ENCODE data around the gene PKD1L1. TPM values are rescaled to one million over a fixed set of nuclear protein-coding genes. Genes with fewer than 3 reads are reported as not detected.

PKD1L1 gene
- polyA plus RNA-seq, 6 donors from 2014 or later, result 0.05 to 0.30 (median 0.15) TPM; not detected in 3

DNA sequence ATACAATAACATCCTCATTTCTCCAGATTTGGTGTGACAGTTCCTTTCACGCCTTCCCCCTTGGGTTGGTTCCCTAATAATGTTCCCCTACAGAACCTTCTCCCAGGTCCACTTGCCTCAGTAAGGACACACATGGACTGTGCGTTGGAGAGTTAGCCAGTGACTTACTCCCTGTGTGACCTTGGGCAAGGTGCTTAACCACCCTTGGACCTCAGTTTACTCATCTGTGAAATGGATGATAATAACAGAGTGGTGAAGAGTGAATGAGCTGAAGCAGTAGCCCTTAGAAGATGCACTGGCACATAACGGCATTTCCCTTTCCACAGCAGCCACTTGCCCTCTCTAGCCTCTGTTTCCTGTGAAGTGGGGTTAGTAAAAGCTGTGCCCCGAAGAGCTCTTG, 175.8 kb downstream of the PKD1L1 start:
- ATAC-seq (ENCODE audit: low read depth in 2 of 2), result no peak
- H3K4me1 Mint-ChIP-seq, result peaks cover 7 to 17% (median 8%) of the 10 kb centered on the region in 3 donors
- no peak overlapping the region for H3K4me3 Mint-ChIP-seq
- H3K36me3 Mint-ChIP-seq, result peaks cover 0 to 5% of the 10 kb centered on the region in 2 donors
- no peak overlapping the region for H3K27ac Mint-ChIP-seq
- H3K9me3 Mint-ChIP-seq, result peaks cover 0 to 2% (median 0%) of the 10 kb centered on the region in 7 donors
- H3K27me3 Mint-ChIP-seq, result no peaks in the 10 kb centered on the region
- DNase-seq, result no peak

DNA sequence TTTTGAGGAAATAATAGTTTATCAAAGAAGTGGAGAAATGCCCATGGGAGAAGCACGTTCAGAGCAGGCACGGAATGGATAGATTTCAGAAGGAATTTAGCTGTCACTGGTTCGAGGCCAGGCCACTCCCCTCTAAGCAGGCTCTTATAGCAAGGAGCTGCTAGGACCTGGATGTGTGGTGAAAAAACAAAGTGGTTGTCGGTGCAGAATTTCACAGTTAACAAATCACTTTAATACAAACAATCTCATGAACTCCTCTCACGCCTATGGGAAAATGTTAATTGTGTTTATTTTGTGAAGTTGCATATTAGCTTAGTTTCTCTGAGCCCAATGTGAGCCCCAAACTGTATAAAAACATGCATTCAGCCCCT, 176.3 kb downstream of the PKD1L1 start:
- Mint-ChIP-seq H3K27me3 (no peaks in the 10 kb centered on the region), H3K9me3 (no peaks in the 10 kb centered on the region), H3K36me3 (peaks cover 0 to 5% of the 10 kb centered on the region in 2 donors), H3K4me3 (no peak overlapping the region), H3K27ac (no peak overlapping the region), H3K4me1 (peaks cover 7 to 18% (median 8%) of the 10 kb centered on the region in 3 donors)
- ATAC-seq (ENCODE audit: low read depth in 2 of 2) (no peak), DNase-seq (no peak)

DNA sequence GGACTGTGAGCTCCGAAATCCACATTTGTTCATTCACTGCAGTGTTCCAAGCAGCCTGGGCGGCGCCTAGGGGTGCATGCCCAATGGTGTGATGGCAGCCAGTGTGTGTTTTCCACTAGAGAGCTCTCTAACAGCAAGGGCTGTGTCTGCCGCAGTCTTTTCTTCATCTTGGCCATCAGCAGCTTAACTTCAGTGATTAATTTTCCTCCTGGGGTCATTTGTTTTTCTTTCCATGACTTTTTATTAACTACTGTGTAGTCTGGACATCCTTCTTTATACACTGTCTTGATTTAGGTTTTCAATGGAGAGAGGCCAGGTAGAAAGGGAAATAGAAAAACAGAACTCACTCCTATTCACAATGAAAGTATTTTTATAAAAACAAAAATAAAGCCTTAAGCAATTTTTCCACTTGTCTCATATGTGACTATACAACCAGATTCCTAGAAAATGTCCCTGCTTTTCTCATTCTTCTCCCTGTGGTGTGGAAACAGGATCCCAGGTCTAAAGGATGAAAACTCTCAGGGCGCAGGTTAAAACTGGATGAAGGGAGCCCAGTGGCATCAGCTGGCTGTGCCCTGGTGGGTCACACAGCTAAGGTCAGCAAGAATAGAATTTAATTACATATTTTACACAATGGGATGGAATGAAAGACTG, 176.8 kb downstream of the PKD1L1 start:
- H3K36me3 Mint-ChIP-seq, result peaks cover 0 to 5% of the 10 kb centered on the region in 2 donors
- ATAC-seq (ENCODE audit: low read depth in 2 of 2) (no peak), DNase-seq (no peak)
- H3K27ac Mint-ChIP-seq, result no peak overlapping the region
- H3K9me3 Mint-ChIP-seq, result no peaks in the 10 kb centered on the region
- H3K4me1 Mint-ChIP-seq, result peaks cover 7 to 18% (median 8%) of the 10 kb centered on the region in 3 donors
- H3K27me3 Mint-ChIP-seq, result no peaks in the 10 kb centered on the region
- no peak overlapping the region for H3K4me3 Mint-ChIP-seq

DNA sequence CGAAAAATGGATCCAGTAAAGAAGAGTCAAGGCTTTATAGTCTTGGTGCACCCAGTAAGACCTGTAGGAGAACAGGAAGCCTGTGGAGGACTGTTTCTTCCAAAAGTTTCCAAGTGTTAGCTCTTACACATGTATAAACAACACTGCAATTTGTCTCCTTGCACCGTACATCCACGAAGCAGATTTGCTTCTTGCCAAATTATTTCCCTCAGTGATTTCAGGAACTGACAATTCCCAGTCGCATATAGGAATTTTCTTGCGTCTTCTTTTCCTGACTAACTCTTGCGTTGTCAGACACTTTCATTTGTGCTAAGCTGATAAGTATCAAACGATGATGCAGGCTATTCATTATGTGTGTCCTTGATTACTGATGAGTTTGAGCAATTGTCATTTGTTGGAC, 182.1 kb downstream of the PKD1L1 start:
- no peaks in the 10 kb centered on the region for H3K27me3 Mint-ChIP-seq
- ATAC-seq (ENCODE audit: low read depth in 2 of 2) (no peak), DNase-seq (no peak)
- H3K27ac Mint-ChIP-seq, result peak overlapping the region in 2 of 6 donors; percentile 47 to 65
- H3K36me3 Mint-ChIP-seq, result peaks cover 0 to 5% of the 10 kb centered on the region in 2 donors
- peaks cover 21 to 25% (median 23%) of the 10 kb centered on the region in 3 donors for H3K4me1 Mint-ChIP-seq
- no peak overlapping the region for H3K4me3 Mint-ChIP-seq
- no peaks in the 10 kb centered on the region for H3K9me3 Mint-ChIP-seq

DNA sequence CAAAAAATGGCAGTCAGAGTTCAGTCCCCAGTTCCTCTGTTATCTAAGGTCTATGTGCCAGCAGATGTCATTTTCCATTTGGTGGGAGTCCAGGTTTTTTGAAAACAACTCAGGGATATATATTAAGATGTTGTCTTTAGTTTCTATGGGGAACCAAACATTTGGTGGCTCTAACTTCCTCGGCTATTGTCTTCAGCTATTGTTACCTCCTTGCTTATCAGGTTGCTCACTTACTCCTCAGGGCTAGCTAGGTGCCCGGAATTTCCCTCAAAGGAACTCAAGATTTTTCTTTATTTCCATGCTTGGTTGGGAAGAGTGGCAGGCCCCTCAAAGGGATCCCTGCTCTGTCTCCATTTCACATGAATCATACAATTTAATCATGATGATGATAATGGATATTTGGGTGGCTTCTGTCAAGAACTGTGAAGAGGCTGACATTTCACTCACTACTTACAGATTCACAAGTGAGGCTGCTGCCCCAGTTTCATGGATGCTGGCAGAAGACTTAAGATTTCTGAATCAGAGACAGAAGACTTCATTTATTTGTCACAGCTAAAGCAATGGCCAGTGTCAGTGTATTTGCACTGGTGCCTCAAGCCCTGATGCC, 182.8 kb downstream of the PKD1L1 start:
- H3K4me3 Mint-ChIP-seq, result no peak overlapping the region
- peaks cover 21 to 25% (median 23%) of the 10 kb centered on the region in 3 donors for H3K4me1 Mint-ChIP-seq
- no peak for ATAC-seq (ENCODE audit: low read depth in 2 of 2)
- peaks cover 0 to 5% of the 10 kb centered on the region in 2 donors for H3K36me3 Mint-ChIP-seq
- DNase-seq, result no peak
- no peaks in the 10 kb centered on the region for H3K27me3 Mint-ChIP-seq
- peaks cover 0 to 3% (median 0%) of the 10 kb centered on the region in 7 donors for H3K9me3 Mint-ChIP-seq
- H3K27ac Mint-ChIP-seq, result peak overlapping the region in 3 of 6 donors; percentile 45 to 65 (median 51)

DNA sequence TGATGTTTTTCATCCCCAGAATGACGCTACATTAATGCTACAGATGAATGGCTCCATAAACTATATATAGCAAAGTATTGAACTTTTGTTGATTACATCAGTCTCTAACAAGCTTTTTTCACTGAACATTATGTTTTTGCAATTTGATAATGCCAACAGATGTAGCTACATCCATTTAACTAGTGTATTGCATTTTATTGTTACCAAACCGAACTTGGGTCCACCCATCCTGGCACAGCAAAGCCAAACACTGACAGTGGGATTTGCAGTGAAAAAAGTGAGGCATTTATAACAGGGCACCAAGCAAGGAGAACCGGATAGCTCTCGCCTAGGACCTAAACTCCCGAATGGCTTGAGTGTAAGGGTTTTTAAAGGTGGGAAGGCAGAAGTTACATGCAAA, 183.5 kb downstream of the PKD1L1 start:
- DNase-seq (no peak), ATAC-seq (ENCODE audit: low read depth in 2 of 2) (no peak)
- Mint-ChIP-seq H3K9me3 (peaks cover 0 to 3% (median 0%) of the 10 kb centered on the region in 7 donors), H3K27me3 (no peaks in the 10 kb centered on the region), H3K36me3 (peaks cover 0 to 5% of the 10 kb centered on the region in 2 donors), H3K27ac (peak overlapping the region in 1 of 6 donors; percentile 27), H3K4me1 (peaks cover 21 to 25% (median 23%) of the 10 kb centered on the region in 3 donors), H3K4me3 (no peak overlapping the region)

DNA sequence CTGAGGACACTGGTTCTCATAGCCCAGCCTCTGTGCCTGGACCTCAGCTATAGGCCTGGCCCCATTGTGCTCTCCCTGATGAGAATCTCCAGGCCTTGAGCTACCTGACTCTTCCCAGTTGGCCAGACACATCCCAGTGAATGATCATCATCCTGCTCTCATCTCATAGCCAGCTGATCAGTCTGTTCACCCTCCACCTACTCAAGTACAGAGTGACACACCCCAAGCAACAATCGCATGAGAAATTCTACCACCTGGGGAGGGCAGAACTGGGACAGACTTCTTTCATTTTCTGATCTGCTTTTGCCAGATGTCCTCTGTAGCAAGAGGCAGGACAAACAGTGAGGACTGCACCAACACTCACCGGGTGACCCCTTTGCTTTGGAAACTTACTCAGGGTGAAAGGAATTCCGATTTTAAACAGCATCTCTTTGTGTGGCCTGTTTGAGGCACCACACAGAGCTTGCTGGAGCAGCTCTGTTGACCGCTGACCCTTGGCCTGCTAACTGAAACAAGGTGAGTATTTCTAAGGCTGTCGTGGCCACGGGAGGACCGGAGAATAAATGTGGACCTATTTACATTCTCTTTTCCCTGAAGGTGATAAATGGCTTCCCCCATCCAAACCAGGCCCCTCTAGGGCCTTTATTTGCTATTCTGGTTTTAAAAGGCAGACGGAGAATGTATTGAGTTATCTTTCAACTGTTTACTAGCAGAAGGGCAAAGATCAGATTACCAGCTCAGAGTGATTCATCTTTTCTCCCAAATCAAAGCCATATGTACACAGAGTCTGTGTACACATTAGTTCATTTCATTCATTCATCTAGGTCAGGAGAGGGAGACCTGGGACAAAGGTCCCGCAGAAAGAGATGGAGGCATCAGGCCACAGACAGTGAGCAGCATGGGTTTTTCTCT, 184.9 kb downstream of the PKD1L1 start:
- peaks cover 0 to 3% (median 0%) of the 10 kb centered on the region in 7 donors for H3K9me3 Mint-ChIP-seq
- H3K4me1 Mint-ChIP-seq, result peaks cover 22 to 35% (median 27%) of the 10 kb centered on the region in 3 donors
- H3K36me3 Mint-ChIP-seq, result no peaks in the 10 kb centered on the region
- ATAC-seq (ENCODE audit: low read depth in 2 of 2) (peak; percentile 94 to 98), DNase-seq (peak; percentile 46)
- H3K4me3 Mint-ChIP-seq, result peak overlapping the region in 7 of 8 donors; percentile 12 to 71 (median 54)
- peak overlapping the region; percentile 65 to 95 (median 78) for H3K27ac Mint-ChIP-seq
- H3K27me3 Mint-ChIP-seq, result no peaks in the 10 kb centered on the region

DNA sequence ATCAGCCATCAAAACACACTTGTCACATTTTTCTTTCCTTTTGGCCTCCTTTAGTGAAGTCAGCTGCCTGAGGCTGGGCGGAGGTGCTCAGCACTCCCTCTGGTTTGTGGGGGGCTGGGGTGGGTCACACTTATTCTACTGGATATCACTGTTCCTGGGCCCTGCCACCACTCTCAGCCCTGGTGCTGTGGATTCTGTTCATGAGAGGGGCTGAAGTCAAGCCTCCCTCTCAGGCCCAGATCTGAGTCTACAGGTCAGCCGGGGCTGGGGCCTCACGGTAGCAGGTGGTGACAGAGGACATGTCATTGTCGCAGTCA, 185.6 kb downstream of the PKD1L1 start:
- Mint-ChIP-seq H3K36me3 (no peaks in the 10 kb centered on the region), H3K27ac (peak overlapping the region; percentile 47 to 95 (median 78)), H3K9me3 (peaks cover 0 to 3% (median 0%) of the 10 kb centered on the region in 7 donors), H3K4me3 (peak overlapping the region in 4 of 8 donors; percentile 41 to 81 (median 62)), H3K4me1 (peaks cover 22 to 35% (median 24%) of the 10 kb centered on the region in 3 donors), H3K27me3 (no peaks in the 10 kb centered on the region)
- peak in 1 of 2 donors; percentile 13 for ATAC-seq (ENCODE audit: low read depth in 2 of 2)
- DNase-seq, result no peak

DNA sequence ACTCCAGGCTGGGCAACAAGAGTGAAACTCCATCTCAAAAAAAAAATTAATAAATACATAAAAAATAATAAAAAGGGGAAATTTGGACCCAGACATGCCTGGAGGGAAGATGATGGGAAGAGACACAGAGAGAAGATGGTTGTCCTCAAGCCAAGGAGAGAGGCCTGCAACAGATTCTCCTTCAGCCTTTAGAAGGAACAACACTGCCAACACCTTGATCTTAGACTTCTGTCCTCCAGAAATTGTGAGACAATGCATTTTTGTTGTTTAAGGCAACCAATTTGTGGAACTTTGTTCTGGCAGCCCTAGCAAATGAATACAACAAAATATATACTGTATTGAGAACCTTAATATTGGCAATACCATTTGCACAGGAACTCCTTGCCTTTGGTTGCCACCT, 186.1 kb downstream of the PKD1L1 start:
- Mint-ChIP-seq H3K27ac (peak overlapping the region in 2 of 6 donors; percentile 32 to 87), H3K36me3 (no peaks in the 10 kb centered on the region), H3K4me3 (no peak overlapping the region), H3K4me1 (peaks cover 21 to 35% (median 22%) of the 10 kb centered on the region in 3 donors), H3K9me3 (peaks cover 0 to 3% (median 0%) of the 10 kb centered on the region in 7 donors), H3K27me3 (no peaks in the 10 kb centered on the region)
- DNase-seq, result no peak
- no peak for ATAC-seq (ENCODE audit: low read depth in 2 of 2)

DNA sequence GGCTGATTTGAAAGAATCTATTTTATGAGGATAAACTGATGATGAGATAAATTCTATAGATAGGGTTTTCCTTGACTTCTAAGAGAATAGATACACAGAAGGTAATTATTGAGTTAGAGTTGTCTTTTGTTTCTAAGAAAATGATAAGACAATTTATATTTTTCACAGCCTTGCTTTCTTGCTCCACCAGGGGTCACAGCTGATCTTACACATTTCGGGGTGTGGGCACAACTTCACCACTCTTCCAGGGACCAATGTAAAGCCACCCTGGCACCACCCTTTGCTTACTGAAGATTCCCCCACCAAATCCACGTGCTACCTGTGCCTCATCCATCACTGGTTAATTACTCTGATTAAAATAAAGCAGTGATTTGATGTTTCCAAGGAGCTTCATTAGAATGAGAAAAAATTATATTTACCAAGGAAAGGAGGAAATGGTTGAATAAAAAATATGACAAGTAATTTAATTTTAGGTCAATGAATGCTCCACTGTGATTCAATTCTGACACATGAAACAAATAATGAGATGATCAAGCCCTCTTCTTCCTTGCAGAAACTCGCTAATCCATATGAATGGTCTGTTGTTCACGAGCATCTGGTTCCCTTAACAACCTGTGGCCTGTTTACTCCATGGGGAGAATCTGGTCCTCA, 189.1 kb downstream of the PKD1L1 start:
- Mint-ChIP-seq H3K27me3 (peaks cover 0 to 8% (median 0%) of the 10 kb centered on the region in 3 donors), H3K4me1 (peaks cover 21 to 31% (median 22%) of the 10 kb centered on the region in 3 donors), H3K4me3 (no peak overlapping the region), H3K36me3 (peaks cover 0 to 4% of the 10 kb centered on the region in 2 donors), H3K27ac (peak overlapping the region in 4 of 6 donors; percentile 53 to 81 (median 66)), H3K9me3 (peaks cover 0 to 3% (median 0%) of the 10 kb centered on the region in 7 donors)
- ATAC-seq (ENCODE audit: low read depth in 2 of 2), result no peak
- no peak for DNase-seq

DNA sequence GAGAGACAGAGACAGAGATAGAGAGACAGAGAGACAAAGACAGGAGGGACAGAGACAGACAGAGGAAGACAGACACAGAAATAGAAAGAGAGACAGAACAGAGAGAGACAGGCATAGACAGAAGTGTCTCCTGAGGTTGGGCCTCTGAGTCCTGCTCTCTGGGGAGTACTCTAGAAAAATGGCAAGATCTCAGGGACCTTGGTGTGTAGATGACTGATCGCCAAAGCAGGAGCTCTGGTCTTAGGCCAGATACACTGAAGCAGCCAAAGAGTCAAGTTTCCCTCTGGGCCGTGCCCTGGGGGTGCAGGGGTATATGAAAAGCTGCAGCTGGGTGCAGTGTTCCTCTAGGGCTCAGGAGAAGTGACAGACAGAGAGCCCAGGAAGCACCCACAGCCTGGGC, 189.7 kb downstream of the PKD1L1 start:
- ATAC-seq (ENCODE audit: low read depth in 2 of 2), result no peak
- Mint-ChIP-seq H3K4me1 (peaks cover 18 to 24% (median 20%) of the 10 kb centered on the region in 3 donors), H3K9me3 (peaks cover 0 to 3% (median 0%) of the 10 kb centered on the region in 7 donors), H3K27ac (peak overlapping the region in 3 of 6 donors; percentile 7 to 81 (median 76)), H3K4me3 (no peak overlapping the region), H3K27me3 (peaks cover 0 to 8% (median 0%) of the 10 kb centered on the region in 3 donors), H3K36me3 (peaks cover 0 to 4% of the 10 kb centered on the region in 2 donors)
- DNase-seq, result no peak

DNA sequence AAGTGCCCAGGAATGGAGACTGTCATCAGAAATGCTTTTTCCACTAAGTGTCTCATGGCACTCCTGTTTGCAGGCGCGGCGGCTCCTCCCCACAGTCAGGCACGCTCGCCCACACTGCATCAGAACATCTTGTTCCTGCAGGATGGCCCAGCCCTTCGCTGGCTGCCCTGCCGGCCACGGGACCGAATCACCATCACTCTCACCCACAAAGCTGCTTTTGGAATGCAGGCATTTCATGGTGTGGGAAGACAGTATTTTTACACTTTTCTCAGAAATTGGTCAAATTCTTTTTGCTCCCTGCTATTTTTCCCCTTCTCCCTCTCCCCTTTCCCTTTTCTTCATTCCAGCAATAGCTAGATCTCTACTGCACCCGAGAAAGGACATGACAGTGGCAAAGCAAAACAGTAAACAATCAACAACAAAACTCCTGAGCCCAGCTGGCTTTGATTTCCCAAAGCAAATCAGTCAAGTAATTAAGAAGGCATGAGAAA, 190.3 kb downstream of the PKD1L1 start:
- DNase-seq (no peak), ATAC-seq (ENCODE audit: low read depth in 2 of 2) (no peak)
- peaks cover 0 to 4% of the 10 kb centered on the region in 2 donors for H3K36me3 Mint-ChIP-seq
- H3K4me1 Mint-ChIP-seq, result peaks cover 12 to 19% (median 14%) of the 10 kb centered on the region in 3 donors
- peaks cover 0 to 8% (median 0%) of the 10 kb centered on the region in 3 donors for H3K27me3 Mint-ChIP-seq
- no peak overlapping the region for H3K4me3 Mint-ChIP-seq
- H3K27ac Mint-ChIP-seq, result peak overlapping the region in 3 of 6 donors; percentile 7 to 81 (median 76)
- peaks cover 0 to 3% (median 0%) of the 10 kb centered on the region in 7 donors for H3K9me3 Mint-ChIP-seq
